ENCODE measurements around the gene RAMACL.
A peak's percentile ranks its signal among the peaks of the same experiment; 100 is the strongest.

RAMACL gene

DNA sequence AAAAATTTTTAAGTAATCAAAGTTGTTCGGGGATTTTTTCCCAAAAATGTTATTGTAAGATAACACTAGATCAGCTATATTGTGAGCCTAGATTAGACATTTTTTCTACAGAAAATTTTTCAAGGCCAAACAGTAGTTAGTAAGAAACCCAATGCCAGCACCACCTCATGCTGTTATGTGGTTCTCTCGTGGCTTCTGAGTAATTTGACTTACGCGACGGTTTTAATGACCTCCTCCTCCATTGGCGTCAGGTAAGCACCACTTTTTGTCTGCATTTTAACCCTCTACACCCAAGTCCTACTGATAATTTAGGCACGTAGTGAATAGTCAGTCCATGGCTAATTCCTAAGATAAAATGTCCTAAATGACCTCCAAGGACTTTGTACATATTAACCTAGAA lies 30.9 kb upstream of the RAMACL start:
- no peak for DNase-seq (ENCODE audit: low read depth)

DNA sequence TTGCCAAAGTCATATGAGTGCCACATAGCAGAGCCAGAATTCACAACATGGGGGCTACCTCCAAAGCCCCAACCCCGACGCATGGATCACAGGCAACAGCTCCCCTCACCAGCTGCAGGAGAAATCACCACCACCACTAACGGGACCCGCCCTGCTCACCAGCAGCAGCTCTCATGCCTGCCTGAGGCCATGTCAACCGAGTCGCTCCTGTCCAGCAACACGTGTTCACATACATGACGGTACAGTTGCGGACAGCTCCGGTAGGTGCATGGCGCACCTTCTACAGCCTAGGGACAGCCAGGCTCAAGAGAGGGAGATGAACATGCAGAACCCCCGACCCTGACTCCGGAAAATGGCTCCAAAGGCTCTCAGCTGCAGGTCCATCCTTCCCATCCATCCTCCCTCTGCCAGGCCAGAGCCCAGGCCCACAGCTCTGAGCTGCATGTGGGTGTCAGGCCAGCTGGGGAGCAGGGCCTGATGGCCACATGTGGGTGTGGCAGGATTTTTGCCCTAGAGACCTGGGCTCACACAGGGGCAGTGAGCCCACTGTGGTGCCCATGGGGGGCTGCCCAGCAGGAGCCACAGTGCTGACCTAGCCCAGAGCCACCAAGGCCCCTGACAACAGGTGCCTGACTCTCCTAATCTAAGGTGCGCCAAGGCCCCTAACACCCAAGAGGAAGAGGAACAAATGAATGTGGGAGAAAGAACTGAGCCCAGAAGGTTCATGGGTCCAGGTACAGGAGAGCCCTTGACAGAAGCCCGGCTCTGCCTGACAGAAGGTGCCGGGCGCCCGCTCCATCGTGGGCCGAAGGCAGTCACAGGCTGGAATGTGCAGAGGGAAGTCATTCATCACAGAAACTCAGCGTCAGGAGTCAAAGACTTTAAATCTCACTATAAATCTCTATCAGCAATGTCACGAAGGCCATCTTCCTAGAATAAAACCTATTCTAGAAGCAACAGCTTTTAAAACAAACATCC lies 30.1 kb upstream of the RAMACL start:
- no peak for DNase-seq (ENCODE audit: low read depth)

DNA sequence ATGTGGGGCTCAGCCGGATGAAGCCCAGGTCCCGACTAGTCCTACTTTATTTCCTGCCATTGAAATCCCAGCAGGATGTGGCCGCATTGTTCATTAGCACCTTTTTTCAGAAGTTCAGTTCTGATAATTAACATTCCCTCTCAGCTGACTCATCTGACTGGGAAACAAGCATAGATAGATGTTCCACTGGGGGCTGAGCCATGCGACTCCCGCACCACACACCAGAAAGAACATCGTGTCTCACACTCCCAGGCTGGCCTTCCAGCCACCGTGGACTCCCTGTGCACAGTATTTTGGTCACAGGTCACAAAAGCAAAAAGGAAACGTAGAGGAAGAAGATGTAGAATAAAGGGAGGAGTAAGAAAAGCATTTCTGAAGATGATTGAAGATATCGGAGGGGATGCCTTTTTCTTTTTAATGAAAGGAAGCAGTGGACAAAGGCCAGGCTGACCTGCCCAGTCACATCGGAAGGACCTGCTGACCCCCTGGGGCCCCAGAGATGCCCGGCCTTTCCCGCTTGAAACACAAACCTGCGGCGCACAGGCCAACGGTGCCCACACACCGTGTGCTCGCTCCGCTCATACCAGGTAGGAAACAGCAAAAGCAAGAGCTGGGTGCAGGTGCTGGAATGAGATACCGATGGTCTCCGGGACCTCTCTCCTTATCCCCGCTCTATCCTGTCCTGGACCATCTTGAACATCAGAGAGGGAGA lies 28.7 kb upstream of the RAMACL start:
- DNase-seq (ENCODE audit: low read depth): no peak

DNA sequence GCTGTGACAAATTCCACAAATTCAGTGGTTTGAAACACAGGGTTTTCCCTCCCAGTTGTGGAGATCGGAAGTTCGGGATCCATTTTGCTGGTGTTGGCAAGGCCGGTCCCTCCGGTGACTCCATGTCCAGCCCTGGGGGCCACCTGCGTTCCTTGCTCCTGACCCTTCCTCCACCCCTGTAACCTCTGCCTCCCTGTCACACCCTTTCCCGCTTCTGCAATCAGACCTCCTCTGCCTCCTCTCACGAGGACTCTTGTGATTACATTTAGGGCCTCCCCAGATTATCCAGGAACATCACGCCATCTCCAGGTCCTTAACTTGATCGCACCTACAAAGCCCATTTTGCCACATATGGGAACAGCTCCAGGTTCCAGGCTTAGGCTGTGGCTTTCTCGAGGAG lies 28.1 kb upstream of the RAMACL start:
- DNase-seq (ENCODE audit: low read depth): no peak

DNA sequence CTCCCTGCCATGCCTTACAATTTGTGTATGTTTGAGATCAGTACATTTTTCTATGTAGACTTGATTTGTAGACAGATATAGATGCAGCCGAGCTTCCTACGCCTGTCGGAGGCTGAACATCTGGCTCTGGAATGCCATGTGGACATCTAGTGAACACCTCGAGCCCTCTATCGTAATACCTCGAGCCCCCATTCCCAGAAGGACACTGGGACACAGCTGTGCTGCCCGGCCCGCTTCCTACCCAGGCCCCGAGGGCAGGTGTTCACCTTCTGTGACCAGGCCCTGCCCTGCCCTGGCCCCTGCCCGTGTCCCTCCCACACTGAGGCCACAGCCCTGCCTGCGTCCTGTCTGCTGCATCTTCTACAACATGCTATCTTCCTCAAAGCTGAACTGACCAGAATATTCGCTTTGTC lies 27.7 kb upstream of the RAMACL start:
- DNase-seq (ENCODE audit: low read depth): no peak

DNA sequence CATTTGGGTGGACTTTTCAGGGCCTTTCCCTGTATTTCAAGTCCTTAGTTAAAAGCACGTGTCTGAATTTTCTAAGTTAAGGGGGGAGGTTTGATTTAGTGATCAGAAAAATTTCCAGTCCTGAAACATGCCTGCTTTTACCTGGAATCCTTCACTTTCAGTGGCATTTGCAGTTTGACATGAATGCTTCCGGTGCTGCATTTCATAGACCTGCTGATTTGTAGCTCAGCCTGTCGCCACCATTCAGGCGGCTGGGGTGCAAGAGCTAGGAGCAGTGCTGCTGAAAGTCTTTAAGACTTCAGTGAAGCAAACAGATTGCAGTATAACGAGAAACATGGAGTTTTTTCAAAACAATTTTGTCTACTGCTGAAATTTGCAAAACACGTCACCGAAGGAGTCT lies 26.5 kb upstream of the RAMACL start:
- no peak for DNase-seq (ENCODE audit: low read depth)

DNA sequence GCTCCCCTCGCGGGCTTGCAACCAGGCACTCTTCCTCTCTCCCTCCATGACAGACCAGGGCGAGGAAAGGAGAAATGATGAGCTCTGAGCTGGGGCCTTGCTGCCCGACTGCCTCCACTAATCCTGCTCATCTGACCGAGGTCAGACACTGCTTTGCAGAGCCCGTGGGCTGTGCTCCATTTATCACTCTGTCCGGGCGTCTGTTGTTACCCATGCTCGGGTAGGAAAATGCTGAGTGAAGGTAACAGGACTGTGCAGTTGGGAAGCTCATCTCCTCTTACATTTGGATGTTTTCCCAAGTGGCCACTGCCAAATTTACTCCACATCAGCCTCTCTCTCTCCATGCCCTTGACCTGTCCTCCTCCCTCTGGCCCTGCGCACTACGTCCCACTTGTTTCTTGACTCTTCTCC lies 26.0 kb upstream of the RAMACL start:
- no peak for DNase-seq (ENCODE audit: low read depth)

DNA sequence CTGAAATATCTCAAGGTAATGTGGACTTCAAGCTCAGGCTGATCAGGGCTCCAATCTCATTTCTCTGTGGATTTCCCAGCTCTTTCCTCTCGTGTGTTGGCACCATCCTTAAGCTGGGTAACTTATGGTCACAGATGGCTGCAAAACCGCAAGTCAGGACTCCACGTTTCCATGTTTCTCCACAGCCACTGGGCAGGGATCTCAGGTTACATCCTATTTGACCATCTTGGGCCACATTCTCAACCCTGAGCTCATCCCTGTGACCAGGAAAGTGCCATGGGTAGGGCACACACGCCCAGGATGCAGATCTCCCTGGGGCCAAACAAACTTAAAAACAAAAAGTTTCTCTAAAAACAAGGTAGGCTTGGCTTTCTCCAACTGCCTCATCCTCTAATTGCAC lies 25.2 kb upstream of the RAMACL start:
- no peak for DNase-seq (ENCODE audit: low read depth)

DNA sequence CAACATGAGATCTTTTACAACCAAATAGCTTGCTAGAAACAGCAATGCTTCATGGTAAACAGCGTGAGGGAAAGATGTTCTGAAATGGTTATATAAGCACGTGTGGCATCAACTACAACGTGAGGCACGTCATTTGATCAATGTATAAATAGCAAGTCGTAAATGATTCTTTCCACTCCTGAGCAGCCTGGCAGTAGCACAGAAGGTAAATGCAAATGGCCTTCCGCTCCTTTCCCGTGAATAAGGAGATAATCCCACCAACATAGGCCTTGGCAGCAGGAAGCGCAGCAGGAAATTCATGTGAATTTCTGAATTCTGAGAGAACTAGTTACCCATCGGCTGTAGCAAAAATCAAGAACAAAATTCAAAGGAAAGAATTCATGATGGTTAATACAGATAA lies 23.6 kb upstream of the RAMACL start:
- no peak for DNase-seq (ENCODE audit: low read depth)

DNA sequence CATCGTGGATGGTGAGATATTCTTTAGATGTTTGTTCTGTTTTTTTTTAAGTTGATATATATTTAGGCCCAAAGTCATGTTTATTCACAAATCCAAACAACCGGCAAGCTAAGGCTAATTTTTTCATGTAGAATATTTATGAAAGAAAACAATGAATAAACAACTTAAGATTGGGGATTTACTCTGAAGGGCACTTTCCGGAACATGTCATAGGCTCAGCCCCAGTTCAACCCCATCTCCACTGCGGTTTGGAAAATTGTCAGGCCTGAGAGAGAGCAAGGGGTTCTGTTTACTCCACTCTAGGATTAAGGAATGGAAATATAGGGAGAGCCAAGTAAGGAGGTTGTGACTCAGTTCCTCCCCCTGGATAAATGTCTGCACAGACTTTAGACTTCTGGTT lies 22.3 kb upstream of the RAMACL start:
- no peak for DNase-seq (ENCODE audit: low read depth)

DNA sequence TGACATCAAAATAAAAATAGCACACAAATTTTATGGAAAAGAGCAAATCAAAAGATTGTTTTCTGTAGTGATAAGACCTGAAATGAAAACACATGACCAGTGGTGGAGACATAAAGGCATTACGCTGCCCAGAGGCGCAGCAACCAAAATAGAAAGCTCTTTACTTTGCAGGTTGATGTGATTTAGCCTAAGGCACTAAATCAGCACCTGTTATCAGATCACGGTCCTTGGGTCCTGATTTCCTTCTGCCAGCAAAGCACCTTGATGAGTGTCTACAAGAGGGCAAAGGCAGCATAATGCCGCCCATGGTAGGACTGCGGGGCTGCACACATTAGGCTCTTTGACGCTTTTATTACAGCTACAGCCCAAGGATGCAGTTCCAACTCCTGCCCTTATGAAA lies 19.3 kb upstream of the RAMACL start:
- DNase-seq (ENCODE audit: low read depth): no peak

DNA sequence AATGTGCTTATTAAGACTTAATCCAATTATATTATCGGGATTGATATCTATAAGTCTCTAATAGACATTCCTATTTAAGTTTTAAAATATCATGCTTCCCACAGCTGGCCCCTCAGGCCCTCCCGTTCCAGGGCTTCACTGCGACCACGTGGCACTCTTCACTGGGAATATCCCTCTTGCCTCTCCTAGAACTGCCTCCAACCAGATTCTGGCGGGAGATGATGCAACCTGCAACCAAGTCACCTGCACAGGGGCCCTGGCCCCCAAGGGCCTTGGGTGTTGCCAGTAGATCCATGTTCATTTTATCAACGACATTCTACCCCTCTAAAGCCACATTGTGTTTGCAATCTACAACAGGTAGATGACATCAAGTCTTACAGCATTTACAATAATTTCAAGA lies 18.4 kb upstream of the RAMACL start:
- no peak for DNase-seq (ENCODE audit: low read depth)

DNA sequence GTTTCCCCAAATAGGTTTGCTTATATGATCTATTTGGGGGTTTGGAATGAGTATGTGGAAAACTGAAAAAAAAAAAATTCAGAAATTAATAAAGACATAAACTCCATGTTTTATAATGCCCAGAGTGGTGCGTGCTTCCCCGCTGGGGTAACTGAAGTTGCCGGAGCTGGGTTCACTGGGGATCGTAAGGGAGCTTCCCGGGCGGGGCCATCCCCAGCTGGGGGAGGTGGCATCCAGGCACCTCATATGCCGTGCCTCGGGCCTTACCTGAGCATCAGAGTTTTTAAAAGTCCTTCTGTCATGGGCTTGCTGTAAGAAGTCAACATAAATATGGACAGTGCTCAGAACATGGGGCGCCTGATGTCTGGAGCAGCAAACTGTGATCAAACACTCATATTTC lies 17.9 kb upstream of the RAMACL start:
- no peak for DNase-seq (ENCODE audit: low read depth)

DNA sequence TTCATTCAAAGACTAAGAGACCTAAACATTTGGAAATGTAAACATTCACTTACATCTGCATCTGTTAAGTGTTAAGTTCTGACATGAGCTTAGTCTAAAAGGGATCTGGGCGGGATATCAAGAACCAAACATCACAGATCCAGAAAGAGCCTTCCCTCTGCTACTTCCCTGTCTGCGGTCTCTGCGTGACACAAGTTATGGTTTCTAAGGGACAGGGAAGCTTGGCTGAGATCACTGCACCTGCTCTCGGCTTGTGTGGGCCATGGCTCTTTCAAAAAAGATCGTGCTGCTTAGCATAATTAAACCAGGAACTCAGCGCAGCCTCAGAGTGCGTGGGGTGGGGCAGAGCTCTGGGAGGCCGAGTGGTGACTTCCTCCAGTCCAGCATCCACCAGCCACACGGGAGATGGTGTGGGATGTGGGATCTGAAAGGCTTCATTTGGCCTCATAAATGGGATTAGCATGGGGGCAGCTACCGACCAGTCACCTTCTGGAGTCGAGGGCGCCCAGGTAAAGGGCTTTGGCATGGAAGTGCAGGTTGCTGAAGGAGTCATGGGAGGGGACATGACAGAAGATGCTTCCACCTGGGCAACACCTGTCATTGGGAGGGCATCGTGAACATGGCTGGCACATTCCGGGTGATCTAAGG lies 16.7 kb upstream of the RAMACL start:
- DNase-seq (ENCODE audit: low read depth): no peak

DNA sequence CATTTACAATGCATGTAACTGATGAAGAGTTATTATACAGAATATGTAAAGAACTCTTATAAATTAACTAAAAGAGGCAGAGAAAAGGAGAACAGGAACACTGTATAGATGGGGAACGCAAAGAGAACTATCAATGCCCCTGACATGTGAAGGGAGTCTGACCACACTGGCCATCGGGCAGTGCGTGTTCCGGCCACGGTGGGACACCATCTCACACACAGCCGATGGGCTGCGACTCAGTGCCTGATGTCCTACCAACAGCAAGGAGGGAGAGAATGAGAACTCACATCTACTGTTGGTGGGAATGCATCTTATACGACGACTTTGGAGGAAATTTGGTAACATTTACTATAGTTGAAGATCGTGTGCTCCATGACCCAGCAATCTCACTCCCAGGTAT lies 15.5 kb upstream of the RAMACL start:
- no peak for DNase-seq (ENCODE audit: low read depth)

DNA sequence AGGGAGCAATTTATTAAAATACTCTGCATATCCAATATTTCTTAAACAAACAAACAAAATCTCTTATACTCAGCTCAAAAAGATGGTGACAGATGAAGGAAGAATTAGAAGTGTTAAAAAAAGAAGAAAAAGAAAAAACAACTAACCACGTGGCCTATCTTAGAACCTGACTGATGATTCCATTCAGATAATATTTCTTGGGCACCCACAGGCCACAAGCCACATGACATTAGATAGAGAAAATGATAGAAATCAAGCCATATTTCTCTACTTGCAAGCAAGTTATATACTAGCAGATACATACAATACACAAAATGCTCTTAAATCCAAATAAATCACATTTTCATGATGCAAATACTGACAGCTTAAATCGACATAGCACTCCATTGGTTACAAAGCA lies 14.5 kb upstream of the RAMACL start:
- no peak for DNase-seq (ENCODE audit: low read depth)

DNA sequence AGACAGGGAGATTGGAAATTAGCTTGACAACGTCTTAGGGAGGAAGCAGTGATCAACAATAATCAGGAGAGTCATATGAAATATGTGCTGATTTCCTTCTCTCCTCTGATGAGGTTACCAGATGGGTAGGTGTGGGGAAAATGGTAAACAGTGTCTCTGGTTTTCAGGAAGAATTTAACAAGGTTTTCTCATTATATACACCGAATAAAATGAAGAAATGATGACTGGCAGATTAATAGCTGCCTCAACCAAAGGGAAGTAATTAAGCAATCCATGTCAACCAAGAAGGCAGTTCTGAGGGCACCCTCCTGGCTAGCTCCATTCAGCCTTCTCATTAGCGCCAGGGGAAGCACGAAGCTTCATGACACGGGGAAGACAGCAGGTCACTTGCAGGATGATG lies 12.7 kb upstream of the RAMACL start:
- no peak for DNase-seq (ENCODE audit: low read depth)

DNA sequence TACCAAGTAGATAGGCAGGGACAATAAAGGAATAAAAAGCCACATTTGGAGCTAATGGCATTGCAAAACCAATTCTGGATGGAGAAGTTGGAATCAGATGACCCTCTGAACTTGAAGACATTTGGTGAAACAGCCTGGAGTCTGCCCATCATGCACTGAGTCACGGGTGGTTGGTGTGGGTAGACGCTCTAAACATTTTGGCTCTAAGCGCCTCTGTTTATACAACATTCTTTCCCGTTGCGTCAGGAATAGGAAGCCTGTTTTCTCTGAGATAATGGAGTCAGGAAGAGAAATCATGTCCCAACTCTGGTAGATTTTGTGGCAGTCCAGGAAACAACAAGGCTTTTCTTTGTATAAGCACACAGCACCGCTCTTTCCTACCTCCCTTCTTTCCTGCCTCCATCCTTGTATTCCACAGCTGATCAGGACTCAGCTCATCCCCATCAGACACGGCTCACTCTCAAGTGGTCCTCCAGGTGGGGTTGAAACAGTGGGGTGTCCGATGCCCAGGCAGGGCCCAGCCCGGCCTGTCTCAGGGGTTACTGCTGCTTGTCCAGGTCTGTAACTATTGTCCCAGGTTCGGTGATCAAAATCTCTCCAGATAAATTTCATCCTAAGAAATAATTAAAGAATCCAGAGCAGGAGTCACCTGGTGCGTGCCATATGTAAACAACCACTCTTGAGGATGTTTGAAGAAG lies 12.1 kb upstream of the RAMACL start:
- peak; percentile 22 for DNase-seq (ENCODE audit: low read depth)

DNA sequence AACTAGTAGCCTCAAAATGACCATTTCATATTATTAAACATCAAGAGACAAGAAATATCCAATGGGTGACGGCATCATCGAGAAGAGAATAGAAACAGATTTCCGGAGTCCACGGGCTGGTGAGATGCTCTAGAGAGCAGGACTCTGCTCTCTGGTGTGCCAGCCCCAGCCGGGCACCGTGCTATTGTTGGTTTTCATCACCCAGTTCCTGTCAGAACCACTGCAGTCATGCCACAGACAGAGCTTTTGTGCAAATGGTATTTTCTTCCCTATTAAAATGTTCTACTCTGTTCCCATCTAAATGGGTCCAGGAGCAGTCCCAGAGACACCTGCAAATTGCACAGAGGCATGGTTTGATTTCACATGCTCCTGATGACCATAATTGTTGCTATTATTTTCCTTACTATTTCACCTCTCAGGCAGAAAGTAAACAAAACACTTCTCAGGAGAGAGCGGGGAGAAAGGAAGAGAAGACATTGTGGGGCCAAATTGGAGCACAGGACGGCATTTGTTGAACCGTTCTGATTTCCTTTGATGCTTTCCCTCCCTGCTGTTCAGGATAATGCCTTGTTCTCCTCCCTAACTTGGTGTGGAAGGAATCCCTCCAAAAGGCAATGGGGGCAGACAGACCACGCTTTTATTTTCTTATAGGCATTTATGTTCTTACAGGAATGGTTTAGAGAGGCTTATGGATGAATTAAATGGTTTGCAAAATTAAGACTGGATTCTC lies 11.4 kb upstream of the RAMACL start:
- DNase-seq (ENCODE audit: low read depth): no peak

DNA sequence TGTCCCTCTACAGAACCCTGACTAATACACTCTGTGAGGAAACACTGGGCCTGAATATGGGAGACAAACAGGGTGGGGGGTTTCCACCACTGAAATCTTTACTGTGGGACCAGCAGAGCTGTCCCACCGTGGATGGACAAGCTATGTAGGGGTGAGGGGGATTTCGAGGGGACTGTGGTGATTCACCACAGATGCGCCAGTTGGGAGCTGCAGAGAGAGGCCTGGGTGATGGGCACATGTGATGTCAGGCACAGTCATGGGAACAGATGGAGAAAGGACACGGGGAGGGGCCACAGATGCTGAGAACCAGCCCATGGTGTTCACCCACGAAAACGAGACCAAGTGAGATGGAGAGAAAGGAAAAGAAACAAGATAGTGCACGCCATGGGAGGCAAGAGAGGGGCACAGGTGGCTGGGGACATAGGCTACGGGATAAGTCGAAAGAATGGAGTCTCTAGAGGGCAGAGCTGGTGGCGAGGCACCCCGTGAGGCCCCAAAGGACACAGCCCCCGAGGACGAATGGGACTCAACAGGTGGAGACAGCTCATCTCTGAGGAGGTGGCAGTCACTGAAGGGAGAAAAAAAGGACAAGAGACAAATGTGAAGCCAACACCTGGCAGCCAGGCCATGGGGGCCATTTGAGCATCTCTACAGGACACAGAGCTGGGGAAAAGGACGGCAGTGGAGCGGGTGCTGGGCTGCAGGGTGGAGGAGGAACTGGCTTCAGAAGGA lies 10.5 kb upstream of the RAMACL start:
- DNase-seq (ENCODE audit: low read depth): no peak

DNA sequence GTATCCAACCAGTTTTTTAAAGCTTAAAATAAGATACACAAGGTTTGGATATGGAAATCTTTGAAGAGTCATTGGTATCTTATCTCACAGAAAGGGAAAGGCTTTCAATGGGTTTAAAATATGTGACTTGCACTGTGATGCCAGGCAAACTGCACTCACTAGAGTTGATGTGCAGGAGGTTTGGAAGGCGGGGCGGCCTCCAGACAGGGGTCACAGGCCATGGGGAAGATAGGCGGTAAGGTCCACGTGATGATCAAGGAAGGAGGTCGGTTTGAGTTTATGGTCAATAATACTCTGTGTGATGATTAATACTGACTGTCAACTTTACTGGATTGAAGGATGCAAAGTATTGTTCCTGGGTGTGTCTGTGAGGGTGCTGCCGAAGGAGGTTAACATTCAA lies 9.5 kb upstream of the RAMACL start:
- no peak for DNase-seq (ENCODE audit: low read depth)

Data from CMK (cell line).